HG02870 (cell line): ENCODE results near the gene PPP2R5B.

Experiments used
- ATAC-seq: cut with Tn5 transposase; IDR thresholded peaks from one replicate; pipeline ENCODE4 v1.9.1; 2021; ENCODE audit warnings: mild to moderate bottlenecking, moderate library complexity; ENCODE audit not compliant: unreplicated experiment

The PPP2R5B gene

DNA sequence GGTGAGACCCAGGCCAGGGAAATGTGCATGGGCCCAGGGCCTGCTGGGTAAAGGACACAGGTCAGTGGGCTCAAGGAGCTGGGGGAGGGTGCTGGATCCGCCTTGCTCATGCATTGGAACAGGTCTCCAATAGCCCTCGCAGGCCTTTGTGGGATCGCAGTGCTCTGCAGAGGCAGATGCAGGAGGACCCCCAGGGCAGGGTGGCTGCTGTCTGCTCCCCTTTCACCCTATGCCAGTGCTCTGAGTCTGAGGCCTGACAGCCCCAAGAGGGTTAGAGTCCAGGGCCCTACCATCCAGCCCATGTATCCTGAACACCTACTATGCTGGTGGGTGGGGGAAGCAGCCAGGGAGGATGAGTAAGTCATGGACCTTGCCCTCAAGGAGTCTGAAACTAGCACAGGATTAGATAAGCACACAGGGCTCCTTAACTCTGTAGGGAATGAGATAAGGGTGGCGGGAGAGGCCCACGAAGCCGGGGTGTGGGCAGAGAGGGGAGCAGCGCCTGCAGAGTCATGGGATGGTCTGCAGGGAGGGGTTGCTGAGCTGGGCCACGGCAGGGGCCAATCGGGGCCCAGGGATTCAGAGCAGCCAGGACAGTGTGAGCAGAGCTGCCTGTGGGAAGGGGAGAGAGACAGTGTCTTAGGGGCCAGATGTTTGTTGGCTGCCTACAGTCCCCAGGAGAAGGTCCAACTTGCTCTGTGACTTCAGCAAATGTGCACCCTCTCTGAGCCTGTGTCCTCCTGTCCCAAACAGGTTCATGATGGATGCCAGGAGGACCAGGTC, 35.6 kb upstream of the PPP2R5B start:
- ATAC-seq = no peak

DNA sequence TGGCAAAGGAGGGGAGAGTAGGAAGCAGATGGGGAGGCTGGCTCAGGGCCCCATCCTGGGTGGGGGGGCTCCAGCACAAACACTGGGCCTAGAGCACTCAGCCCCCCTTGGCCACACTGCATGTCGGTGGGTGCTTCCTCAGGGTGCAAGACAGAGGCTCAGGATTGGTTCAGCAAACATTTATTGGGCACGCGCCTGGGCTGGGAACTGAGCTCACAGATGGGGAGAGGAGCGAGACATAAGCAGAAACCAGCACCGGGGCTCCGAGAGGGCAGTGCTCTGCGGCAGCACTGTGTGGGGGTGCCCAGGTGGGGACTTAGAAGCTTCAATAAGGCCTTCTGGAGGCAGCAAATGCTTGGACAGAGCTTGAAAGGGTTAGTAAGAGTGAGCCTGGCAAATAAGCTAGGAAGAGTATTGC, 34.0 kb upstream of the PPP2R5B start:
- ATAC-seq = no peak

DNA sequence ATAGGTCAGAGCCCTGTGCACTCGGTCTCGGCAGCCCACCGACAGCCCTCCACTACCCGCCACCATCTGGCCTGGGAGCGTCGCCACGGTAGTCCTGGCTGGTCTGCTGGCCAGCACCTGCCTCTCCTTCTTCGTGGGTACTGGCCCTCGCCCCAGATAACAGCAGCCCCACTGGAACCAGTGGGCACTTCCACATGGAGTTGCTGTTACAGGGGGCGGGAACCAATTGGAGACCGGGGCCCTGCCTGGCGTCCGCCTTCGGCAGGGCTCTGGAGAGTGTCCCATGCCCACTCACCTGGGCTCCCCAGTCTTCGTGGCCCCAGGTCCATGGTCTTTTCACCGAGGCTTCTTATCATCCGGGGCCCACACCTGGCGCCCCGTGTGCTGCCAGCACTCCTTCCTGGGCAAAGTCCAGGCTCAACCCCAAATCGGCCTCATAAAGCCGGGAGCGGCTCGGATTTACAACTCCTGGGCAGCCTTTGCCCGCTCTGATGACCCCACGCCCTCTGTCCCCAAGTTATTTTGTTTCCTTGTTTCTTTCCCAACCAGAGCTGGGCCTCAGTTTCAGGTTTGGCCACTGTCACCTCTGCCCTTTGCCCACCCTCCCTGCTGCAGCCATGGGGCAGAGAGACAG, 33.2 kb upstream of the PPP2R5B start:
- no peak for ATAC-seq

DNA sequence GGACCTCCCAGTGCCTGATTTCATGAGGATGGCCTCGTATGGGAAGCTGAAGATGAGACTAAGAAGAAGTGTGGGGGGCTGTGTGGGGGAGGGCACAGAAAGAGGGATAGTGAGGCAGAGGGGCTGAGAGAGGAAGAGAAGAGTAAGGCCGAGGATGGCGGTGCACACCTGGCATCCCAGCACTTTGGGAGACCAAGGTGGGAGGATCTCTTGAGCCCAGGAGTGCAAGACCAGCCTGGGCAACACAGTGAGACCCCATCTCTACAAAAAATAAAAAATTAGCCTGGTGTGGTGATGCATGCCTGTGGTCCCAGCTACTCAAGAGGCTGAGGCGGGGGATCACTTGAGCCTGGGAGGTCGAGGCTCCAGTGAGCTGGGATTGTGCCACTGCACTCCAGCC, 32.6 kb upstream of the PPP2R5B start:
- no peak for ATAC-seq

DNA sequence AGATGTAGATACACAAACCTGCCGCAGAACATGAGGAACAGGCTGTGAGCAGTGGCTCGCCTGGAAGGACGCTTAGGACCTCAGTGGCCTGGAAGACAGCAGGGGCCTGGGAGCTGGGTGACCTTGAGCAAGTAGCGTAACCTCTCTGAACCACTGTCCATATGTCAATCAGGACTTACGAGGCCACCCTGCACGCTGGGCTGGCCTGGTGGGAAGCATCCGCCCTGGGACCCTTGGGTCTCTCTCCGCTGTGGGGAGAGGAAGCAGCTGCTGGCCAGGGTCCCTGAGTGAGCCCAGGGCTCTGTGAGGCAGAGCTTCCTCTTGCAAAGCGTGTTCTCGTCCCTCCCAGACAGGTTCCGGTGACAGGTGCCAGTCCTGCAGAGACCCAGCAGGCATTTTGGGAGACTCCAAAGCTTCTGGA, 32.1 kb upstream of the PPP2R5B start:
- no peak for ATAC-seq

DNA sequence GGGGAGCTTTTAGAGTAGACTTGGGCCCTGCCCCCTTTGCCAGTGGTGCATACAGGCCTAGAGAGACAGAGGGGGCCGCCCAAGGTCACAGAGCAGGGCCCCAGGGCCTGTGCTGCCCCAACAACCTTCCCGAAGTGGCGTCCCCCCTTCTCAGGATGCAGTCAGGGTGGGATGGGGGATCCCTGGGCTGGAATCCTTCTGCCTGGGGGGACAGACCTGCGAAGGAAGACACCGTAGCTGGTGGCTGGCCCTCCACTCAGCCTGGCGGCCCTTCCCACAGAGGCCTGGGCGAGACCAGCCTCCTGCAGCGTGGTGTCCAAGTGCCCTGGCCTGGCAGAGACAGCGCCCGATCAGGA, 31.7 kb upstream of the PPP2R5B start:
- no peak for ATAC-seq

DNA sequence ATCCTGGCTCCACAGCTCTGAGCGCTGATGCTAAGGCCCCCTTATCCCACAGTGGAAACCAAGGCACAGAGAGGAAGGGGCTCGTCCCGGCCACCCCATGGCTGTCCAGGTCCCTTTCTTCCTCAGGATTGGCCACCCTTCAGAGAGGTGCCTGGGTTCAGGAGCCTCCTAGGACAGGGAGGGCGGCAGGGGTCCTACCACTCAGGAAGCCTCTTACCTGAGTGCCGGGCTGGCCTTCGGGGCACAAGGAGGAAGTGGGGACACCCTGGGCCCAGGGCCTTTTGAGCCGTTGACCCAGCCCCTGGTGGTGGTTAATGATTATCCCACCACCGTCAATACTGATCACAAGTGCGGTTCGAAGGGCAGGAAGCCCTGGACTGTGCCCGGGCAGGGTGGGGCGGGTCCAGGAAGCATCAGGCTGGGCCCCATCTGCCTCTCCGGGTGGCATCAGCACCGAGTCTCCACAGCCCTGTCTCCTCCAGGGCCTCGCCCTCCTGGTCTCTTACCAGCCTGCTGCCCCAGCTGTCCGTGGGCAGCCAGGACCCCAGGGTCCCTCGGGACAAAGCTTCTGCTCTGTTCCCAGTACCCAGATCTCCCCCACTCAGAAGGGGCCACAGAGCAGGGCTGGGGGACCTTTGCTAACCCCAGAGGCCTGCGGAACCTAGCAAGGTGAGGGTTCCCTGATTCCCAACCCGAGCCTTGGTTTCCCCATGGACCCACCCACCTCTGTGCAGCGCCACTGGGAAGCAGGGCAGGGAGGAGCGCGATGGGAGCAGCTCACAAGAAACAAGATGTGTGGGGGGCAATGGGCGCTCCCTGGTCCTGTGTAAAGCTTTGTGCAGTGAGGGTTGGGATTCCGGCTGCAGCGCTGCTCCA, 31.1 kb upstream of the PPP2R5B start:
- ATAC-seq = no peak

DNA sequence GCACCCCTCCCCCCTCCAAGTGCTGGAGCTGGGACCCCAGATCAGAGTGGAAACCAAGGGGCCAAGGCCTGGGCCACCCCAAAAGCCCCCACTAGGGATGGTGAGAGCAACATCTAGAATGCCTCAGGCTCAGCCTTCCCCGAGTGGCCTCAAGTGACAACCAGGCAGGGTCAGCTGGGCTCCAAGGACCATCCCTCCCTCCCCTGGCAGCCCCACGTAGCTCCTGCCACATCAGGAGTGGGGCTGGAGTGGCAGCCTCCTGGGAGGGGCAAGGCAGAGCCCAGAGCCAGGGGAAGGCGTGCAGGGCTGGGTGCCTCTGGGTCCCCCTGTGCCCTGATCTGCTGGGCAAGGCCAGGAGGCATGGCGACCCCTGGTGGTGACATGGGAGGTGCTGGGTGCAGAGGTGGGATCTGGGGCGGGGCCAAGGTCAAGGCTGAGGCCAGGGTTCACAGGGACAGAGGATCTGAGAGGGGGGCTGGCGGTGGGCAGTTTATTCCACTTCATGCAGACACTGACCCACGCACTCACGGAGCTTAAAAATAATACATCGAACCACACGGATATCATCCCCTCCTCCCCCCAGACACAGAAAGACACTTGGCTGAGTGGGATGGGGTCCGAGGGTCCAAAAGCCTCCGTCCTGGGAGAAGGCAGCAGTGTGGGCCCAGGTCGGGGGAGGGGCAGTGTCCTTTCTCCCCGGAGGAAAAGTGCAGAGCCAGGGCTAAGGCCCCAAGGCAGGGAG, 30.2 kb upstream of the PPP2R5B start:
- ATAC-seq = no peak

DNA sequence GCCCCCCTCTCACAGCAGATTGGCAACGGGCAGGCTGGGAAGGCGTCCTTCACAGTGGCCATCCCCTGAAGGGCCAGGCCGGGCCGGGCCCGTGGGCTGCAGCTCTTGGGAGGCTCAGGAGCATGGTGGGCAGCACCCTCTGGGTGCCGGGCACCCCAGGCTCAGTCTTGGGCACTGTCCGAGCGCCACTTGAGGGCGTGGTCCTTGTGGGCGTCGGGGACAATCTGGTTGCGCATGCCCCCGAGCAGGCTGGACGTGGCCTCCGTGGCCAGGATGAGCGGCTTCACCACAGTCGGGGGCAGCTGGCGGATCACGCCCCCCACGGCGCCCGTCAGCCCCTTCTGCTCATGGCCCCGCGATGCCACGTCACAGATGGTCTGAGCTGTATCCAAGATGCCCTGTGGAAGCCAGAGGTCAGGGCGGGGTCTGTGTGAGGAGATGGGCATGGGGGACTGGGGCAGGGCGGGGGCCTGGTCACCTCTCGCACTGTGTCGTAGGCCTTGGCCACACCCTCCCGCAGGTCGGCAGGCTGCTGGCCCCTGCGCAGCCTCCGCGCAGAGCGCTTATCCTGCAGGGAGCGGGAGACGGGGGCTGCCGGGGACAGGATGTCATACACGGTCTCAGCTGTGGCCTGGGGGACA, 29.6 kb upstream of the PPP2R5B start:
- ATAC-seq = no peak

DNA sequence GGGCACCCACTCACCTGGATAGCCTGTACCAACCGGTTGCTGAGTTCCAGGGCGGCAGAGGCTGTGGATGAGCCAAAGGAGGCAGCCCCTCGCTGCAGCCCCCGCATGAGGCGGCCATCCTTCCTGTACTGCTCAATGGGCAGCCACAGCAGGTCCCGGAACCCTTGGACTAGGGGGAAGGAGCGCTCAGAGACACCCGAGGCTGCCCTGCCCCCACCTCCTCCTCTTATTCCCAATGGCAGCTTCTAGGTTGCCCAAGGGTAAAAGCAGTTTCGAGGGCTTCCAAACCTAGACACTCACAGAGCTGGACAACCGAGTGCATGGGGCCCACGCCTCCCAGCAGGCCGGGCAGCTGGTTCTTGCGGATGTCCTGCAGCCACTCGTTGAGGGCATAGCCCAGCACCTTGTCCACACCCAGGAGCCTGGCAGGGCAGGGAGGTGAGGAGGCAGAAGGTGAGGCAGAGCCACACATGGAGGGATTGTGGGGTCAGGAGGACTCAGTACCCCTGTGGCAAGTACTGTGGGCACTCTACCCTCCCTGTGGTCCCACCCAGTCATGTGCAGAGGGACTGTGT, 28.0 kb upstream of the PPP2R5B start:
- ATAC-seq = no peak

DNA sequence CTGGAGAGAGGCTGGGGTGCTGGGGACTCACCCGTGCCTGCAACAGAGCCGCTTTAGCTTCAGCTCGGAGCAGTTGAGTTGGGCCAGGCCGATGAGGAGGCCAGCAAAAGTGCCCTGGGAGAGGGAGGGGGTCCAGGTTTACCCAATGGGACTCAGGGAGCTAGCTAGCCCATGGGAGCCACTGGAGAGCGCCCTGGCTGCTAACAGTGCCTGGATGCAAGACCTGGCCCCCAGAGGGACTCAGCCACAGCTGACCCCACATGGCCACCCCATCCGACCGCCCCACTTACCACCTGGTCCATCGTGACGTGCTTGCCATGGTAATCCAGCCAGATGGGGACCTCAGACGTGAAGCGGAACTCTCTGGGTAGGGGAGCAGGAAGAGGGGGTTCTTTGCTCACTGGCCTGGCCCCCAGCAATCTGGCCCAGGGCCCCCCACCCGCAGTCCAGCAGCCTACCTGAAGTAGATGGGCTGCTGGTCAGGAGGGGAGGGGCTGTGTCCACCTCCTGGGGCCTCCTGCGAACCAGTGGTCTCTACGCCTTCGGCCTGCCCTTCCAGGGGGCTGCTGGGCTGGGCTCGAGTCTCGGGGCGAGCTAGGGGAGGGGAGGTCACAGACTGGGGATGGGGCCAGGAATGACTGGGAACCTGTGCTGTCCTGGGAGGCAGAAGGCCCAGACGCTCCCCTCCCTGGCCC, 27.0 kb upstream of the PPP2R5B start:
- no peak for ATAC-seq

DNA sequence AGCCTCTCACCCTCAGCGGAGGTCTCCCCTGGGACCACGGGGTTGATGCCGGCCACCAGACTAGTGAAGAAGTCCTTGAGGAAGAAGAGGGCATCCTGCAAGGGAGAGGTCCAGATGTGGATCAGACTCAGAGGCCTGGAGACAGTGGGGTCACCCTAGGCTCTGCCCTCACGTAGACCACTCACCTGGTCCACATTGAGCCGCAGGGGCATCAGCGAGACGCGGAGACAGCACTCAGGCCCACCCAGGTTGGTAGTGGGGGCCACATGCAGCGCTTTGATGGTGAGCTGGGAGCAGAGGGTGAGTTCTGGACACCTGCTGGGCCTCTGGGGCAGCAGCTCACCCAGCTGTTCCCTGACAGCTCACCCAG, 26.4 kb upstream of the PPP2R5B start:
- ATAC-seq = no peak

DNA sequence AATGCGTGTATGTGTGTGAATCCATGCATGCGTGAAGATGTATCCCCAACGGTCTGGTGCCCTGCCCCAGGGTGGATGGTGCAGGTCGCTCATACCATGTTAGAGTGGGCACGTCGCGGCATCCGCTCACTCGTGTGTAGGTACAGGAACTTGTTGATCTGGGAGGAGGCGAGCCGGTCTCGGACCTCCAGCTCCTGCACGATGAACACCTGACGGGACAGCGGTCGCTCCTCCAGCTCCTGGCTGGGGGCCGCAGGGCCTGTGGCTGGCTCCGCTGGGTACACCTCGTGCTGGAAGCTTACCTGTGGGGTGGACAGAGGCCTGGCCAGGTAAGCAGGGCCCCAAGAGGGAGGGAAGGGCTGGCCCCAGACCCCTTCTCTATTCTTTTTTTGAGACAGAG, 25.9 kb upstream of the PPP2R5B start:
- no peak for ATAC-seq

DNA sequence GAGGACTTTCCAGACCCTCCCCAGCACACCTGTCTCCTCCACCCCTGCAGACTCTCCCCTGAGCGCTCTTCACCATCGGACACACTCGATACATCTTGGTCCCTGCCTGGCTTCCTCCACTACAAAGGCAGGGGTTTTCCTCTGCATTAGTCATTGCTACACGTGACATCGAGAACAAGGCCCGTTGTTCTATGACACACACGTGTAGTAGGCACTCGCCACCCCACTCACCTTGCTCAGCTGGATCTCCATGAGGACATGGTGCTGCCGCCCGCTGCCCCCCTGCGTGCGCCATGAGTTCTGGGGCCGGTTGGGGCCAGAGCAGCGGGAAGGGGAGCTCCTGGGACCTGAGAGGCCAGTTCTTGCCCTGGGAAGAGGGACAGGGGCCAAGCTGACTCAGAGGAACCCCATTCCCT, 24.2 kb upstream of the PPP2R5B start:
- ATAC-seq = no peak

DNA sequence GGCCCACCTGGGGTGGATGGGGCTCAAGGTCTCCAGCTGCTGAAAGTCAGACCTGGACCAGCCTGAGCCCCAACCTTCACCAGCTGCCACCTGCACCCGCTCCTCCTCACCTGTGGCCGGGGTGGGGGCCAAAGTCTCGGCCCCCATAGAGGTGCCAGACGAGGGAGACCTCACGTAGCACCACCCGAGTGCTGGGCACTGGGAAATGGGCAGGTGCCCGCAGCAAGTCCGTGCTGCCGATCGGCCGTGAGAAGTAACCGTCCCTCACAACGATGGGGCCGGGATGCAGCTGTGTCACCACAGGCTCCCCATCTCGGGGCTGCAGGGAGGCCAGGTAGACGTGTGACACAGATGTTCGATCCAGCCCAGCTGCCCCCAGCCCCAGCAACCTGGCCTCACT, 23.7 kb upstream of the PPP2R5B start:
- no peak for ATAC-seq

DNA sequence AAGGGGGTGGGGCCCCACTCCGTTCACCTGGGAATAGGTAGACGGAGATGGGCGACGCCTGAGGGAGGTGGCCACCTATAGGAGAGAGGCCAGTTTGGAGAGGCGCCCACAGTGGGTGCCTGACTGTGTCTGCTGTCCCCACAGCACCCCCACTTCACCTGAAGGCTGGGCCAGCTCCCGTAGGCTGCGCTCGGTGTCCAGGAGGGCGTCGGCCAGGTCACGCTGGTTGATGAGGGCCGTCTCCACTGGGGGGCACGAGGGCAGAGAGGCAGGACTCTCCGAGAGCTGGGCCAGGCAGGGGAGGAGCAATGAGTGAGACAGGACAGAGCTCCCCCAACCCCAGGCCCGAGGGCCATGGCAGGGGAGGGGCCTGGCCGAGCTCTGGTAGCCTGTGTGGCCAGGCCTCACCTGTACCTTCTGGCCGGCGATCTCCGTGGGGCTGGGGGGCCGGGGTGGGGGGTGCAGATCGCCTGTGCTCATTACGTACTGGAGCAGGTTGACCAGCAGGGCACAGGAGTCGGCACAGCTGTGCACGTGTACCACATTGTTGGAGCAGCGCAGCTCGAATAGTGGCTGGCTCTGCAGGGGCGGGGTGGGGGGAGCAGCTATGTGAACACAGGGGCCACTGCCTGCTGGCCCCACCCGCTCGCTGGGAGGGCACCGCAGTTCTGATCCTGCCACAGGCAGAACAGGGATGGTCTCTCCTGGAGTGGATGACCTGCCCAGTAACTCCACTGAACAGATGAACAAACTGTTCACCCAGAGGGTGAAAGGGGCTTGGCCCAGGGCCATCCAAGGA, 22.2 kb upstream of the PPP2R5B start:
- ATAC-seq = no peak

DNA sequence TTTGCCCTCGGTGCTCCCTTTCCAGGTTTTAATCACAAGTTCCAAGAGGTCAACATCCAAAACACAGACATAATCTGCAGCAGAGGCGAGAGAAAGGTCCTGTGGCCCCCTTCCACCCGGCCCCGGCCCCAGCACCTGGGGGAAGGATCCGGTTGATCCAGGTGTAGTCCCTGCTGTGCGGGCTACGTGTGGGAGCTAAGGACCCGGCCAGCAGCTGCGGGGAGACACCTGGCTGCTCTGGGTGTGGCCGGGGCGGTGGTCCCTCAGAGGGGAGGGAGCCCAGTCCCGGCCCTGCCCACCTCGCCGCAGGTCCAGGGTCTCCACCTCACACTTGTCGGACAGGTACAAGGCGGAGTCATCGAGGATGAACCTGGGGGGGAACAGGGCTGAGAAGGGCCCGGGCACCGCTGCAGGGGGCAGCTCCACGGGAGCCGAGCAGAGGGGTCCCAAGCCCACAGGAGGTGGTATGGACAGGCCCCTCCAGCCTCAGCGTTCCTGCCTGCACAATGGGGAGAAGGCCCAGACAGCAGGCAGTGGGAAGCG, 21.1 kb upstream of the PPP2R5B start:
- ATAC-seq = no peak

DNA sequence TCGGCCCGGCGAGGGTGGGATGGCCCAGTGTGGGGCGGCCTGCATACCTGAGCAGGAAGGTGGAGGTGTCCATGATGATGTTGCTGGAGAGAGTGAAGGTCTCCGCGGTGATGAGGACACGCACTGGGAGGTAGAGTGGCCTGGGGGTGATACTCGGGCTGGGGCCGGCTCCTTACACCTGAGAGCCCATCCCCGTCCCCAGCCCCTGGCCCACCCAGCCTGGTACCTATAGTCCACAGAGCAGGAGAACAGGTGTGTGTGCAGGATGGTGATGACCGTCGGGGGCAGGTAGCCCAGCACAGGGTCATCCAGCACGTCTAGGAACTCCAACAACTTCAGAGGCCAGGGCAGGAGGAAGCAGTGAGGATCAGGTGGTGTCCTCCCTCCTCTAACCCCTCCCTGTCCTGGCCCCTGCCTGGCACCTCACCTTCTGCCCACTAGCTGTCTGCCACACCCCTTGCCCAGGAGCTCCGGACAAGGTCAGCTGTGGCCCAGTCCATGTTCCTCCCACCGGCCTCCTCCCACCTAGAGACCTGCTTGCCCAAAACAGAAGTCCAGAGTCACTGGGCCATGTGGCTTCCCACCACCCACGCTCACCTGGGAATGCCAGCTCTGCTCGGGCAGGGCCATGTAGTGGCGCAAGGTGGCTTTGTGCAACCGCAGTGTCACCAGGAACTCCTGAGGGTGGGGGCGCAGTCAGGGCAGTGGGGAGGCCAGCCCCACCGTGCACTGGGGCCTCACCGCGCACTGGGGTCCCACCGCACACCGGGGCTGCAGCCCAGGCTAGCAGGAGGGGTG, 18.8 kb upstream of the PPP2R5B start:
- no peak for ATAC-seq
